ENCODE data around the gene KIF18B.

KIF18B gene

DNA sequence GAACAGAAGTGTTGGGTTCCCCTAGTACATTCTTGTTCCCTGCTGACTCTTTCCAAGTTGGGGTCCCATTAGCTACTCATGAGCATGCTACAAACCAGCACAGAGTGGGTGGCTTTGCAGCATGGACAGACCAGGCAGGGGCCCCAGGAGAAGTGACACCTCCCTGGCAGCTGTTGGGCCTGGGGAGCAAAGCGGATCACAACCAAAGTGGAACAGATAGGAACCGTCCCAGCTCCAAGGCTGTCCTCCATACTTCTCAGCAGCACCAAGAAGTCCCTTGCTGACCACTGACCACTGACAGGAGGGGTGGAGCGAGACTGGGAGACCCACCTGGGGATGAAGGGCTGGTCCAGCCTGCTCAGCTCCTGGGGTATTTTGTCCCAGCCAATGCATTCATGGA lies 19.9 kb downstream of the KIF18B start:
- no peak overlapping the region for H3K27ac ChIP-seq (ENCODE audit: low read depth, low read length)
- H3K27me3 ChIP-seq (ENCODE audit: control insufficient read depth in 5 of 5, insufficient read depth in 4 of 5, low read length in 5 of 5) = no peaks in the 10 kb centered on the region

DNA sequence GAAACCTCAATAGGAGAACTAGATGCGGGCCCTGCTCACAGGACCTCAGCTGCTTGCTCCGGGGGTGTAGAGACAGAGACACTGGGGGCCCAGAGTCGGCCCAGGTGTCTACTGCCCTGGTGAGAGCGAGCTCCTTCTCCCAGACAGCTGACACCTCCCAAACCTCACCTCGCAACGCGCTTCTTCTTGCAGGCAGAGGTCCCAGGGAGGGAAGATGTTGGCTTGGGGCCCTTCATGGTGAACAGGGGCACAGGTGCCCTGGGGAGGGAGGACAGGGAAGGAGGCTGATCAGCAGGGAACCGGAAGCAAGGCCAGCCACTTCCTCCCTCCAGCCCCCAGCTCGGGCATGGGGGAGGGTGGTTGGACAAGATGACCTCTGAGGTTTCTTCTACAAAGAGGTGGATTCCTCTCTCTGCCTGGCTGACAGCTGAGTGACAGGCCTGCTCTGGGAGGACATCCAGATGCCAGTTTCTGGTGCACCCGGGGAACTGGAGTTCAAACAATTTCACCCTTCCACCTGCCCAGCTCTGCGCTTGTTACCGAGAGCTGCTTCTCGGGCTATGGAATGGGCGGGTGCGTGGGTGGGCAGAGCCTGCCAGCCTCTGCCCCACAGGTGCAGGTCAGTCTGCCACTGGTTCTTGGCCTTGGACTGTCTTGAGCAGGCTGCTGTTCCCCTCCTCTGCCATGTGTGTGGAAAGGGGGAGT lies 20.6 kb downstream of the KIF18B start:
- H3K4me3 ChIP-seq (ENCODE audit: low read depth in 1 of 5, low read length in 5 of 5) = no peak overlapping the region
- no peaks in the 10 kb centered on the region for H3K36me3 ChIP-seq (ENCODE audit: control insufficient read depth in 5 of 5, insufficient read depth in 5 of 5, low read length in 5 of 5)
- no peak overlapping the region for H3K9ac ChIP-seq (ENCODE audit: low read length in 5 of 5)
- no peaks in the 10 kb centered on the region for H3K27me3 ChIP-seq (ENCODE audit: control insufficient read depth in 5 of 5, insufficient read depth in 4 of 5, low read length in 5 of 5)
- H3K9me3 ChIP-seq (ENCODE audit: control insufficient read depth in 5 of 5, low read length in 5 of 5) = no peaks in the 10 kb centered on the region
- no peak overlapping the region for H3K27ac ChIP-seq (ENCODE audit: low read depth, low read length)
- H3K4me1 ChIP-seq (ENCODE audit: control insufficient read depth in 5 of 5, insufficient read depth in 5 of 5, low read length in 5 of 5) = no peaks in the 10 kb centered on the region

More for the DNA sequence above, 19.9 kb downstream of the KIF18B start:
- H3K9ac ChIP-seq (ENCODE audit: low read length in 5 of 5) = no peak overlapping the region
- H3K36me3 ChIP-seq (ENCODE audit: control insufficient read depth in 5 of 5, insufficient read depth in 5 of 5, low read length in 5 of 5) = no peaks in the 10 kb centered on the region
- no peaks in the 10 kb centered on the region for H3K9me3 ChIP-seq (ENCODE audit: control insufficient read depth in 5 of 5, low read length in 5 of 5)
- H3K4me3 ChIP-seq (ENCODE audit: low read depth in 1 of 5, low read length in 5 of 5) = no peak overlapping the region
- H3K4me1 ChIP-seq (ENCODE audit: control insufficient read depth in 5 of 5, insufficient read depth in 5 of 5, low read length in 5 of 5) = no peaks in the 10 kb centered on the region

DNA sequence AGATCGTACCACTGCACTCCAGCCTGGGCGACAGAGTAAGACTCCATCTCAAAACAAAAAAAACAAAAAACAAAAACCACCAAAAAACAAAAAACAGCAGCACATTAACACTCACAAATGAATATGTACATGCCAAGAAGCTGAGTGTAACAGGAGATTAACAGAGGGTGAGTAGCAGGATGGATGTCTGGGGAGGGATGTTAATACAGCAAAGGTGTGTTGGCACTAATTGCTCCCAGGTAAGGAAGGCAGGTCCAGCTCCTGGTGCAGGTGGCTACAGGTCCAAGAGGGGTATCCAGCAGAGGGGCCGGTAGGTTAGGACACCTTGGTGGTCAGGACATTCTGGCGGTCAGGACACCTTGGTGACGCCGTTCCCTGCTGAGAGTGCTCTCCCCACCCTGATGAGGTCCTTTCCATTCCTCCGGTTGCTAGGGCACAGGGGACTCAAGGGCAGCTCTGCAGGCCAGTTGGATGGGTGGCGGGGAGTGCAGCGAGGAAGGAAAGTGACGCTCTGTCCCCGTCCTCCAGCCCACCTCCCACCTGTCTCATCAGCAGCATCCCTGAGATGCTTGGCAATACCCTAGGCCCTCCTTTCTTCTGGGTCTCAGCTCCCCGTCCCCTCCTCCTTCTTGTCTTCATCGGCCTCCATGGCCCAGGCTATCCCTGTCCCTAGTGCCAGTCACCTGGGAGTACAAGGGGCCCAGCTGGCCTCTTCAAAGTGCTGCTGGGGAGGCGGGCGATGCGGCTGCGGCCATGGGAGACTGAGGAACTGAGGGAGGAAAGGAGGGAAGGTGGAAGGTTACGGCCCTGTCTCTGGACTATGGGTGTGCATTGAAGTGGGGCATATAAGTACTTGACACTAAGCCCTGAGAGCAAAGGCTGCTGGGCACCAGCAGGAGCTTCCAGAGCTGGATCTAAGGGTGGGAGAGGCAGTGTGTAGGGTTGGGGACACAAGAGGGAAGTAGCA lies 21.6 kb downstream of the KIF18B start:
- no peaks in the 10 kb centered on the region for H3K27me3 ChIP-seq (ENCODE audit: control insufficient read depth in 5 of 5, insufficient read depth in 4 of 5, low read length in 5 of 5)
- H3K9ac ChIP-seq (ENCODE audit: low read length in 5 of 5) = no peak overlapping the region
- no peak overlapping the region for H3K4me3 ChIP-seq (ENCODE audit: low read depth in 1 of 5, low read length in 5 of 5)
- peaks cover 0 to 6% (median 0%) of the 10 kb centered on the region in 5 donors for H3K4me1 ChIP-seq (ENCODE audit: control insufficient read depth in 5 of 5, insufficient read depth in 5 of 5, low read length in 5 of 5)
- H3K9me3 ChIP-seq (ENCODE audit: control insufficient read depth in 5 of 5, low read length in 5 of 5) = no peaks in the 10 kb centered on the region
- H3K27ac ChIP-seq (ENCODE audit: low read depth, low read length) = no peak overlapping the region
- H3K36me3 ChIP-seq (ENCODE audit: control insufficient read depth in 5 of 5, insufficient read depth in 5 of 5, low read length in 5 of 5) = no peaks in the 10 kb centered on the region

DNA sequence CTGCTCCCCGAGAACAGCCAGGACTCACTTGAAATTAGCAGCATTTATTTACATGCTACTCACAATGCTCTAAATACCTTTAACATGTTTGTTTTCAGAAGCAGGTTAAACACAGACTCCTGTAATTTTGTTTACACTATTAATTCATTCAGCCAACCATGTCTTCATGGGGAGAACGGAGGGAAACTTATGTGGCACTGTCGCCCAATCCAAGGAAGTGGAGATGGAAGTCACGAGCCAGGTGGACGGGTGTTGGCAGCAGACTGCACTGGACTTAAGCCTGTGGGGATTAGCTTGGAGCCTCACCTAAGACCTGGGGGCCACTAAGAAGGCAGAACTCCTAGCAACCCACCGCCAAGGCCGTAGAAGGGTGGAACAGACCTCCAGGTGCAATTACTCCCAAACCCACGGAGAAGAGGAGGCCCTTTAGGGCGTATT lies 23.4 kb downstream of the KIF18B start:
- H3K4me3 ChIP-seq (ENCODE audit: low read depth in 1 of 5, low read length in 5 of 5) = no peak overlapping the region
- H3K9ac ChIP-seq (ENCODE audit: low read length in 5 of 5) = no peak overlapping the region
- H3K9me3 ChIP-seq (ENCODE audit: control insufficient read depth in 5 of 5, low read length in 5 of 5) = no peaks in the 10 kb centered on the region
- peaks cover 0 to 12% (median 6%) of the 10 kb centered on the region in 5 donors for H3K4me1 ChIP-seq (ENCODE audit: control insufficient read depth in 5 of 5, insufficient read depth in 5 of 5, low read length in 5 of 5)
- no peaks in the 10 kb centered on the region for H3K27me3 ChIP-seq (ENCODE audit: control insufficient read depth in 5 of 5, insufficient read depth in 4 of 5, low read length in 5 of 5)
- H3K27ac ChIP-seq (ENCODE audit: low read depth, low read length) = no peak overlapping the region
- H3K36me3 ChIP-seq (ENCODE audit: control insufficient read depth in 5 of 5, insufficient read depth in 5 of 5, low read length in 5 of 5) = no peaks in the 10 kb centered on the region

DNA sequence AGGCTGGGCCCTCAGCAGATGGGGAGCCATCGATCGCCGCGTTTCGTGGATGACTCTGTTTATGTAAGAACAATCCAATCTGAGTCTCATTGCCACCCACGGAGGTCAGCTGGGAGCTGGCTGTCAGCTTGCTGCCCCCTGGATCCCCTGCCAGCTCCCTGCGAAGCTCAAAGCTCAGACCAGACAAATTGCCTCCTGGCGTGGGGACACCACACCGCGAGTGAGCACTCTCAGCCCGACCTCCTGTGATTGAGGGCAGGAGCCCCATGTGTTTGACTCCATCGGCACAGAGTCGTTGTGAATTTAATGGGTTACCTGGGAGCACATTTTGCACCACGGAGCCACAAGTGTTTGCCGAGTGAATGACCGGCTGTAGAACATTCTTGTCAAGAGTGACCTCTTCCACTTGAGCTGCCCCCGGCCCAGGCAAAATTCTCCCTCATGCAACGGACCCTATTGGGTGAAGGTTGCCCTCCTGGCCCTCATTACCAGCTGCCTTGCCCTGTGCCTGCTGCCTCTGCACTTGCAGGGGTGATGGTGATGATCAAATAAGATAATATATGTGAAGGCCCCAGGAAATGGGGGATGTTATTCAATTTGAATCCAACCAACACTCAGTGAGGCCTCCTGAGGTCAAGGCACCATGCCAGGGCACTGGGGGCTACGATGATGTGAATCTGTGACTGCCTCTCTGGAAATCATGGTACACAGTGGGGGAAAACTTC lies 24.7 kb downstream of the KIF18B start:
- H3K27me3 ChIP-seq (ENCODE audit: control insufficient read depth in 5 of 5, insufficient read depth in 4 of 5, low read length in 5 of 5) = no peaks in the 10 kb centered on the region
- H3K9ac ChIP-seq (ENCODE audit: low read length in 5 of 5) = peak overlapping the region in 1 of 5 donors; percentile 18
- H3K27ac ChIP-seq (ENCODE audit: low read depth, low read length) = no peak overlapping the region
- H3K4me3 ChIP-seq (ENCODE audit: low read depth in 1 of 5, low read length in 5 of 5) = no peak overlapping the region
- peaks cover 0 to 12% (median 6%) of the 10 kb centered on the region in 5 donors for H3K4me1 ChIP-seq (ENCODE audit: control insufficient read depth in 5 of 5, insufficient read depth in 5 of 5, low read length in 5 of 5)
- H3K36me3 ChIP-seq (ENCODE audit: control insufficient read depth in 5 of 5, insufficient read depth in 5 of 5, low read length in 5 of 5) = no peaks in the 10 kb centered on the region
- no peaks in the 10 kb centered on the region for H3K9me3 ChIP-seq (ENCODE audit: control insufficient read depth in 5 of 5, low read length in 5 of 5)

DNA sequence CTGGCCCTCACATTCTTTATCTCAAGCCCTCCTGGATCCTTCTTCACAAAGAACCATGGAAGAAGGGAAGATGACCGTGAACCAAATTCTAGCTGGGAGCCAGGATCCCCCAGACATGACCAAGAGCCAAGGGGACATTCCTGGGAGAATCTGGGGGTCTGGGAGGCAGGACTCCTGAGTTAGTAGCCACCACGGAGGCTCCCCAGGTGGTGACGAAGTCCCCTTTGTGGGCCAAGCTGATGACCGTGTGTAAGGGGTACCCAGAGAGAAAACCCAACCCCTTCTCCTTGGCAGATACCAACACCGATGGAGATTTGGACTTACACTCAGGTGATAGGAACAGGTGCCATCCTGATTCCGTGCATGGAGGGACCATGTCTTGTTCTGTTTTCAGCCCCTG lies 25.4 kb downstream of the KIF18B start:
- no peaks in the 10 kb centered on the region for H3K36me3 ChIP-seq (ENCODE audit: control insufficient read depth in 5 of 5, insufficient read depth in 5 of 5, low read length in 5 of 5)
- no peaks in the 10 kb centered on the region for H3K27me3 ChIP-seq (ENCODE audit: control insufficient read depth in 5 of 5, insufficient read depth in 4 of 5, low read length in 5 of 5)
- peaks cover 0 to 17% (median 7%) of the 10 kb centered on the region in 5 donors for H3K4me1 ChIP-seq (ENCODE audit: control insufficient read depth in 5 of 5, insufficient read depth in 5 of 5, low read length in 5 of 5)
- H3K9me3 ChIP-seq (ENCODE audit: control insufficient read depth in 5 of 5, low read length in 5 of 5) = no peaks in the 10 kb centered on the region
- peak overlapping the region in 1 of 5 donors; percentile 18 for H3K9ac ChIP-seq (ENCODE audit: low read length in 5 of 5)
- H3K27ac ChIP-seq (ENCODE audit: low read depth, low read length) = no peak overlapping the region
- H3K4me3 ChIP-seq (ENCODE audit: low read depth in 1 of 5, low read length in 5 of 5) = no peak overlapping the region

DNA sequence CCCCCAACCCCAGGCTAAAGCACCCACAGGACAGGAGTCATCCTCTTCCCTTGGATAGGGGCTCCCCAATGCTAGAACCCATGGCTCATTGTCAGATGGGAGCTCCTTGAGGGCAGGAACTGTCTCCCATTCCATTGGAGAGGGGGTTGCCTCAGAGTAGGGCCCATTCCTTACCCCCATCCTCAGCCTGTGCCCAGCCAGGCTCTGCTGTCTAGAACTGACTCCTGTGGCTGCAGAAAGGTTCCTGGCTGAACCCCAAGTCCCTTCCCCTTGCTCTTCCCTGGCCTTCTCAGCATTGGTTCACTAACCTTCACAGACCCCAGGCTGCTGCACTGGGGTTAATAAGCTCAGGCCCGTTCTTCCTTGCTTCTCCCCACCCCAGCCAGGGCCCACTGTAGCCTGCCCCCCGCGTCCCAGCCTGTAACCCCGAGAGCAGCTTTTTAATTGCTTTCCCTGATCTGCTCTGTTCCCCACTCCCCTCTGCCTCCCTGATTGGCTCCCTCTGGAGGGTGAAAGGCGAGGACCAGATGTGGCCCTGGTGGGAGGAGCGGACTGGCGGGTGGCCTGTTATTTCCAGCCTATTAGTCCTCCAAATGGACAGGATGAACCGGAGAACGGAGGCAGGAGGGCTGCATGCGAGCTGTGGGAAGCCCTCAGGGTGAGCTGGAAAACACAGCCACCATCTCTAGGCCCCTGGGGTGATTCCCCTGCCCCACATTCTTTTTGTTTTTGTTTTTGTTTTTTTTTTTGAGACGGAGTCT lies 26.3 kb downstream of the KIF18B start:
- H3K36me3 ChIP-seq (ENCODE audit: control insufficient read depth in 5 of 5, insufficient read depth in 5 of 5, low read length in 5 of 5) = no peaks in the 10 kb centered on the region
- no peak overlapping the region for H3K27ac ChIP-seq (ENCODE audit: low read depth, low read length)
- H3K4me1 ChIP-seq (ENCODE audit: control insufficient read depth in 5 of 5, insufficient read depth in 5 of 5, low read length in 5 of 5) = peaks cover 0 to 25% (median 15%) of the 10 kb centered on the region in 5 donors
- H3K4me3 ChIP-seq (ENCODE audit: low read depth in 1 of 5, low read length in 5 of 5) = no peak overlapping the region
- H3K27me3 ChIP-seq (ENCODE audit: control insufficient read depth in 5 of 5, insufficient read depth in 4 of 5, low read length in 5 of 5) = no peaks in the 10 kb centered on the region
- no peak overlapping the region for H3K9ac ChIP-seq (ENCODE audit: low read length in 5 of 5)
- no peaks in the 10 kb centered on the region for H3K9me3 ChIP-seq (ENCODE audit: control insufficient read depth in 5 of 5, low read length in 5 of 5)

DNA sequence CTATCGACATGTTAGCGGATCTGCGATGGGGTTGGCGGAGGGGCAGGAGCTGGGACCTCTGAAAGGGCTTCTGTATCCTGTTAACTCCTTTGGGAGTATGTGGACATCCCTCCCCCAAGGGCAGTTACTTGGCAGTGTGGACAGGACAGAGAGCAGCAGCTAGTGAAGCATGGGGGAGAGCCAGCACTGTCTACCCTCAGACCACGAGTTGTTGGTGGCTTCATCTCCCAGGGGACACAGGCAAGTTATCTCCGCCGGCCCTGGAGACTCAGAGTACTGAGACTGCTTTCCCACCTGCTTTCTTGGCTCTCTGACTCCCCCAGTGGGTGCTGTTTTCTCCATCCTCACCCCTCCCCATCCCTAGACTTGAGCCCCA lies 27.0 kb downstream of the KIF18B start:
- H3K9ac ChIP-seq (ENCODE audit: low read length in 5 of 5) = no peak overlapping the region
- no peaks in the 10 kb centered on the region for H3K36me3 ChIP-seq (ENCODE audit: control insufficient read depth in 5 of 5, insufficient read depth in 5 of 5, low read length in 5 of 5)
- peaks cover 0 to 33% (median 23%) of the 10 kb centered on the region in 5 donors for H3K4me1 ChIP-seq (ENCODE audit: control insufficient read depth in 5 of 5, insufficient read depth in 5 of 5, low read length in 5 of 5)
- H3K9me3 ChIP-seq (ENCODE audit: control insufficient read depth in 5 of 5, low read length in 5 of 5) = no peaks in the 10 kb centered on the region
- H3K27ac ChIP-seq (ENCODE audit: low read depth, low read length) = no peak overlapping the region
- H3K27me3 ChIP-seq (ENCODE audit: control insufficient read depth in 5 of 5, insufficient read depth in 4 of 5, low read length in 5 of 5) = no peaks in the 10 kb centered on the region
- H3K4me3 ChIP-seq (ENCODE audit: low read depth in 1 of 5, low read length in 5 of 5) = no peak overlapping the region

DNA sequence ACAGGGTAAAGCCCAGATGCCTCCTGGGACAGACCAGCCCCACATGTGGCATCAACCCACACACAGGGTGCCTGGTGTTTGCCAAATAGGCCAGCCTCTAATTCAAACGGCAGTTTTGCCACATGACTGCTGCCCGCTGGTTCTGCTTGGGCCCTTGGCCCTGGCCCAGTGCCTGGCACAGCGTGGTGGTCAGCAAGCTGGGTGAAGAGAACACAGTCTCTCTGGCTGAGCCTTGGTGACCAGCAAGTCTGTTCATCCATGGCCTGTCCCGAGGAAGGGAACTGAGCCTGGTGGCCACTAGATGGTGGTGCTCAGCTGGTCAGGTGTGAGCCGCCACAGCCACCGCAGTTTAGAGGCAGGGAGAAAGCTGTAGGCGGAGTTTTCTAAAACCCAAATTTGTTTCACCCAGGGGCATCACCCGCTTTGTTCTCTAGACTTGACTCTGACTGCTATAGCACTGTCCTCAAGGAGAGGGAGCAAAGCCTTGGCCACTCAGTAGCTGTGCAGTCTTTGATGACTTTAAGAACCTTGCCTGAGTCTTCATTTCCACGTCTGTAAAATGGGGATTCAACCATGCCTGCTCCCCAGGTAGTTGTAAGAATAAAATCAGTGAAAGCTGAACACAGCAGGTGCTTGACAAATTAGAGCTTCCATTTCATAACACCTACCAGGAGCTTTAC lies 27.5 kb downstream of the KIF18B start:
- no peaks in the 10 kb centered on the region for H3K9me3 ChIP-seq (ENCODE audit: control insufficient read depth in 5 of 5, low read length in 5 of 5)
- peak overlapping the region in 1 of 5 donors; percentile 22 for H3K9ac ChIP-seq (ENCODE audit: low read length in 5 of 5)
- peaks cover 0 to 38% (median 24%) of the 10 kb centered on the region in 5 donors for H3K4me1 ChIP-seq (ENCODE audit: control insufficient read depth in 5 of 5, insufficient read depth in 5 of 5, low read length in 5 of 5)
- no peaks in the 10 kb centered on the region for H3K36me3 ChIP-seq (ENCODE audit: control insufficient read depth in 5 of 5, insufficient read depth in 5 of 5, low read length in 5 of 5)
- no peaks in the 10 kb centered on the region for H3K27me3 ChIP-seq (ENCODE audit: control insufficient read depth in 5 of 5, insufficient read depth in 4 of 5, low read length in 5 of 5)
- H3K4me3 ChIP-seq (ENCODE audit: low read depth in 1 of 5, low read length in 5 of 5) = no peak overlapping the region
- peak overlapping the region; percentile 10 for H3K27ac ChIP-seq (ENCODE audit: low read depth, low read length)

Data from subcutaneous abdominal adipose tissue (tissue), 5 donors.